Kidney (tissue), 14 donors: Measurements from ENCODE around the gene WRNIP1. TPM values are rescaled to one million over a fixed set of nuclear protein-coding genes. Genes with fewer than 3 reads are reported as not detected.

Source experiments
- DNase-seq, 5 donors: peaks; one replicate each; pipeline ENCODE4 v3.0.0-alpha.2; 2013 to 2020
- FAIRE-seq: peaks from 2 replicates; lab custom pipeline; 2012; peaks lifted over from hg19 to GRCh38; lab: Jason Lieb, UNC
- H3K27ac ChIP-seq, 2 donors: one replicate each; pipeline ENCODE4 v1.7.0; 2013; ENCODE audit warnings: low read depth in 2 of 2, low read length in 2 of 2, inconsistent platforms in 1 of 2
- H3K27me3 ChIP-seq: one replicate; pipeline ENCODE4 v1.7.1; 2013; ENCODE audit warnings: low read length, inconsistent platforms; ENCODE audit not compliant: control insufficient read depth, insufficient read depth
- H3K36me3 ChIP-seq, 3 donors: one replicate each; pipeline versions ENCODE4 v1.7.0 to v1.7.1; 2013; ENCODE audit warnings: low read length in 3 of 3, control low read depth in 1 of 3, inconsistent platforms in 1 of 3; ENCODE audit not compliant: insufficient read depth in 3 of 3, control insufficient read depth in 2 of 3
- H3K4me1 ChIP-seq, 3 donors: one replicate each; pipeline versions ENCODE4 v1.7.0 to v1.7.1; 2013; ENCODE audit warnings: low read length in 3 of 3, inconsistent platforms in 1 of 3, low read depth in 1 of 3; ENCODE audit not compliant: control insufficient read depth in 2 of 3, insufficient read depth in 2 of 3
- H3K4me3 ChIP-seq, 3 donors: one replicate each; pipeline versions ENCODE4 v1.7.0 to v1.8.1; 2013; ENCODE audit warnings: low read length in 3 of 3, control low read depth in 1 of 3, inconsistent platforms in 1 of 3
- H3K9ac ChIP-seq, 3 donors: one replicate each; pipeline versions ENCODE4 v1.7.0 to v1.7.1; 2013; ENCODE audit warnings: low read length in 3 of 3, control low read depth in 1 of 3, inconsistent platforms in 1 of 3
- H3K9me3 ChIP-seq, 3 donors: one replicate each; pipeline versions ENCODE4 v1.7.0 to v1.7.1; 2013; ENCODE audit warnings: low read length in 3 of 3, control low read depth in 1 of 3, inconsistent platforms in 1 of 3; ENCODE audit not compliant: control insufficient read depth in 2 of 3, insufficient read depth in 1 of 3
- intact Hi-C: fragments of 100-400 bp; cut with DNase I; formaldehyde crosslinking; loops from one replicate; pipeline ENCODE4 v1.11.1; 2022
- polyA plus RNA-seq: library from polyadenylated mRNA; stranded (reverse); fragments of 350-450 nt; fragmentation: Illumina TruSeq; extraction: RNeasy Lipid Tissue Mini Kit (QIAGEN cat#74804); gene quantifications from one replicate; pipeline ENCODE4 v1.2.3, GENCODE V29; 2014; ENCODE audit warnings: low read depth, low replicate concordance; ENCODE audit not compliant: insufficient read depth
- total RNA-seq: library from RNA; stranded (reverse); fragmentation: NEBNext Ultra II Directional; extraction: Animal tissue kit (Norgen Biotek cat#: 25700); gene quantifications from one replicate; pipeline ENCODE4 v1.2.1, GENCODE V29; 2021
- TF ChIP-seq, protein P1 (sequence below): IDR thresholded peaks from 3 replicates; pipeline ENCODE4 v1.5.1; 2012; ENCODE audit warnings: mild to moderate bottlenecking, moderate library complexity, borderline replicate concordance; ENCODE audit not compliant: insufficient read depth; ENCODE audit errors: extremely low read depth
- donor health status: control.
- donor health status: control.
- donor health status: control.
- donor health status: control.
- donor health status: control.
- donor health status: DM: yes; HTN: yes; CAD: no.
- donor health status: Normal renal cell carcinoma (clear cell type).

Gene WRNIP1
- total and polyA plus RNA-seq, 2 donors from 2014 or later = 38.0 to 46.3 TPM

DNA sequence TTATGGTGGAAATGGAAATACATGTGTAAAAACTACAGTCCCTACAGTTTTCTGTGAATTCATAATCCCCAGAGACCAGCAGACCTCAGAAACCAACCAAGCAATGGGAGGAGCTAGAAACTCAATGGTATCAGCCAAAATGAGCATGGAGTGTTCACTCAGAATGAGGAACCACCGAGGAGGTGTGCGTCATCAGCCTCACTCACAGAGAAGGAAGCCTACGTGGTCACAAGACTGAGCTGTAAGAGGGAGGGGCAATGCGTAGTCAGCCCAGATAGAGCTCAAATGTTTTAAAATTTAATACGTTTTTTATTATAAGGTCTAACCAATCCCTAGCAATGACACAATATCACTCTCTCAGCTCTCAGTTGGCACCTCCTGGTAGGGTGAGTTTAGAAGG lies 31.9 kb upstream of the WRNIP1 start:
- FAIRE-seq (no peak), DNase-seq (no peak)
- peaks cover 2 to 12% (median 8%) of the 10 kb centered on the region in 3 donors for H3K4me1 ChIP-seq
- no peak overlapping the region for H3K9ac ChIP-seq
- no peaks in the 10 kb centered on the region for H3K27me3 ChIP-seq
- no peaks in the 10 kb centered on the region for H3K9me3 ChIP-seq
- TF ChIP-seq, protein P1, sequence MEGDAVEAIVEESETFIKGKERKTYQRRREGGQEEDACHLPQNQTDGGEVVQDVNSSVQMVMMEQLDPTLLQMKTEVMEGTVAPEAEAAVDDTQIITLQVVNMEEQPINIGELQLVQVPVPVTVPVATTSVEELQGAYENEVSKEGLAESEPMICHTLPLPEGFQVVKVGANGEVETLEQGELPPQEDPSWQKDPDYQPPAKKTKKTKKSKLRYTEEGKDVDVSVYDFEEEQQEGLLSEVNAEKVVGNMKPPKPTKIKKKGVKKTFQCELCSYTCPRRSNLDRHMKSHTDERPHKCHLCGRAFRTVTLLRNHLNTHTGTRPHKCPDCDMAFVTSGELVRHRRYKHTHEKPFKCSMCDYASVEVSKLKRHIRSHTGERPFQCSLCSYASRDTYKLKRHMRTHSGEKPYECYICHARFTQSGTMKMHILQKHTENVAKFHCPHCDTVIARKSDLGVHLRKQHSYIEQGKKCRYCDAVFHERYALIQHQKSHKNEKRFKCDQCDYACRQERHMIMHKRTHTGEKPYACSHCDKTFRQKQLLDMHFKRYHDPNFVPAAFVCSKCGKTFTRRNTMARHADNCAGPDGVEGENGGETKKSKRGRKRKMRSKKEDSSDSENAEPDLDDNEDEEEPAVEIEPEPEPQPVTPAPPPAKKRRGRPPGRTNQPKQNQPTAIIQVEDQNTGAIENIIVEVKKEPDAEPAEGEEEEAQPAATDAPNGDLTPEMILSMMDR = no peak
- intact Hi-C loops = no loop called here
- H3K36me3 ChIP-seq = no peaks in the 10 kb centered on the region
- no peak overlapping the region for H3K4me3 ChIP-seq
- H3K27ac ChIP-seq = no peak overlapping the region

DNA sequence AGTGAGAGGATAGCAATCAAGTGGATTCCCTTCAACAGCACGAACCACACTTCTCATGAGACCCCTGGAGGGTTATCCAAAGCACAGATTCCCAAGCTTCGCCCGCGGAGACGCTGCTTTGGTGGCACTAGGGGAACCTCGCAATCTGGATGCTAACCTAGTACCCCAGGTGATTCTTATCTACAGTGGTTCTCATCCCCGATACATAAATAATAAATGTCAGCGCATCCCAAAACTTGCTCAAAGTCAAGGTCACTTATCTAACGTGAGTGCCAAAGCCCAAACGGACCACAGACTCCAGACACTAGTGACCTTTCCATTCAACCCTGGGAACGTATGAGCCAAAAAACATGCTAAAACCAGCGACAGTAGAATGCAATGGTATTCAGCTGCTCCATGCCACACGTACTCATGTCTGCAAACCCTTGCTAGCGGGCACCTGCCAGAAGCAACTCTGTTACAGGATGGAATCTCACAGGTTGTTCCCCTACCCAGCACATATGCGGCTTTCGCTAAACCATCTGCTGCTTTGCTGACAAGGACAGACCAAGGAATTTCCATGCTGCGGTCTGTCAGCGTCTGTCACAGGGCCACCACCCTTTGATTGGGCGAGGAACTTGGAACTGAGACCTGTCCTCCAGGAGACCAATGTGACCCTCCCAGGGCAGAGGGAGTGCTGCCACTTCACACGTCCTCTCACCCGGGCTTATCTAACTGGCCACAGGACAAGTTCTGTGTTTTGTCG lies 31.3 kb upstream of the WRNIP1 start:
- H3K9me3 ChIP-seq = no peaks in the 10 kb centered on the region
- H3K9ac ChIP-seq = no peak overlapping the region
- H3K36me3 ChIP-seq = no peaks in the 10 kb centered on the region
- H3K4me1 ChIP-seq = peaks cover 2 to 12% (median 8%) of the 10 kb centered on the region in 3 donors
- no peak for FAIRE-seq
- no peak for DNase-seq
- no peak overlapping the region for H3K4me3 ChIP-seq
- H3K27ac ChIP-seq = no peak overlapping the region
- intact Hi-C loops = no loop called here
- H3K27me3 ChIP-seq = no peaks in the 10 kb centered on the region
- TF ChIP-seq, protein P1 = no peak

- no peak for FAIRE-seq
- Histone ChIP-seq H3K27me3 (no peaks in the 10 kb centered on the region), H3K4me1 (peaks cover 2 to 12% (median 8%) of the 10 kb centered on the region in 3 donors), H3K9me3 (no peaks in the 10 kb centered on the region), H3K36me3 (no peaks in the 10 kb centered on the region), H3K27ac (no peak overlapping the region), H3K4me3 (no peak overlapping the region), H3K9ac (no peak overlapping the region)
- TF ChIP-seq, protein P1 = no peak
- no peak for DNase-seq
- intact Hi-C loops = no loop called here
Observed at GRCh38 chr6:2734488-2735166, 30.6 kb upstream of the WRNIP1 start.
